ENCODE measurements around the gene GRM1.

The GRM1 gene

GRCh38 chr6:146429831-146430230 lies 401.0 kb downstream of the GRM1 start:
- Mint-ChIP-seq H3K4me3 (no peak overlapping the region), H3K9me3 (peaks cover 0 to 2% of the 10 kb centered on the region in 2 donors), H3K4me1 (ENCODE audit: low read depth in 2 of 2) (no peaks in the 10 kb centered on the region), H3K27ac (no peak overlapping the region), H3K27me3 (no peaks in the 10 kb centered on the region), H3K36me3 (ENCODE audit: insufficient read depth) (no peaks in the 10 kb centered on the region)
- DNase-seq (no peak), ATAC-seq (replicated peaks) (no peak)

- H3K4me1 Mint-ChIP-seq (ENCODE audit: low read depth in 2 of 2), result no peaks in the 10 kb centered on the region
- H3K36me3 Mint-ChIP-seq (ENCODE audit: insufficient read depth), result no peaks in the 10 kb centered on the region
- DNase-seq, result no peak
- H3K9me3 Mint-ChIP-seq, result no peaks in the 10 kb centered on the region
- no peaks in the 10 kb centered on the region for H3K27me3 Mint-ChIP-seq
- no peak overlapping the region for H3K27ac Mint-ChIP-seq
- H3K4me3 Mint-ChIP-seq, result no peak overlapping the region
- no peak for ATAC-seq (replicated peaks)
Measured at GRCh38 chr6:146433881-146434731, 405.2 kb downstream of the GRM1 start.

- Mint-ChIP-seq H3K36me3 (ENCODE audit: insufficient read depth) (no peaks in the 10 kb centered on the region), H3K27me3 (no peaks in the 10 kb centered on the region), H3K4me1 (ENCODE audit: low read depth in 2 of 2) (no peaks in the 10 kb centered on the region), H3K27ac (no peak overlapping the region), H3K9me3 (no peaks in the 10 kb centered on the region), H3K4me3 (no peak overlapping the region)
- ATAC-seq (replicated peaks) (no peak), DNase-seq (no peak)
Measured at GRCh38 chr6:146434732-146435390, 406.0 kb downstream of the GRM1 start.

GRCh38 chr6:146441907-146442306 lies 413.0 kb downstream of the GRM1 start:
- no peaks in the 10 kb centered on the region for H3K27me3 Mint-ChIP-seq
- no peak for DNase-seq
- no peak overlapping the region for H3K27ac Mint-ChIP-seq
- H3K4me3 Mint-ChIP-seq, result no peak overlapping the region
- peaks cover 0 to 4% of the 10 kb centered on the region in 2 donors for H3K9me3 Mint-ChIP-seq
- ATAC-seq (replicated peaks), result no peak
- H3K4me1 Mint-ChIP-seq (ENCODE audit: low read depth in 2 of 2), result no peaks in the 10 kb centered on the region
- H3K36me3 Mint-ChIP-seq (ENCODE audit: insufficient read depth), result no peaks in the 10 kb centered on the region

- Mint-ChIP-seq H3K4me3 (no peak overlapping the region), H3K4me1 (ENCODE audit: low read depth in 2 of 2) (no peaks in the 10 kb centered on the region), H3K36me3 (ENCODE audit: insufficient read depth) (no peaks in the 10 kb centered on the region), H3K27ac (no peak overlapping the region), H3K9me3 (peaks cover 6% of the 10 kb centered on the region in 2 donors), H3K27me3 (no peaks in the 10 kb centered on the region)
- no peak for DNase-seq
- ATAC-seq (replicated peaks), result no peak
Measured at GRCh38 chr6:146444189-146444588, 415.3 kb downstream of the GRM1 start.

GRCh38 chr6:146445233-146445632 lies 416.4 kb downstream of the GRM1 start:
- DNase-seq (no peak), ATAC-seq (replicated peaks) (no peak)
- Mint-ChIP-seq H3K9me3 (peaks cover 6 to 8% of the 10 kb centered on the region in 2 donors), H3K4me1 (ENCODE audit: low read depth in 2 of 2) (no peaks in the 10 kb centered on the region), H3K36me3 (ENCODE audit: insufficient read depth) (no peaks in the 10 kb centered on the region), H3K4me3 (no peak overlapping the region), H3K27ac (no peak overlapping the region), H3K27me3 (no peaks in the 10 kb centered on the region)

GRCh38 chr6:146456886-146457285 lies 428.0 kb downstream of the GRM1 start:
- H3K36me3 Mint-ChIP-seq (ENCODE audit: insufficient read depth), result no peaks in the 10 kb centered on the region
- no peak overlapping the region for H3K4me3 Mint-ChIP-seq
- no peak overlapping the region for H3K27ac Mint-ChIP-seq
- DNase-seq (no peak), ATAC-seq (replicated peaks) (no peak)
- H3K4me1 Mint-ChIP-seq (ENCODE audit: low read depth in 2 of 2), result no peaks in the 10 kb centered on the region
- H3K9me3 Mint-ChIP-seq, result peaks cover 13 to 27% of the 10 kb centered on the region in 2 donors
- no peaks in the 10 kb centered on the region for H3K27me3 Mint-ChIP-seq

- Mint-ChIP-seq H3K4me3 (no peak overlapping the region), H3K36me3 (ENCODE audit: insufficient read depth) (no peaks in the 10 kb centered on the region), H3K27ac (no peak overlapping the region), H3K27me3 (no peaks in the 10 kb centered on the region), H3K4me1 (ENCODE audit: low read depth in 2 of 2) (no peaks in the 10 kb centered on the region), H3K9me3 (peaks cover 8 to 13% of the 10 kb centered on the region in 2 donors)
- DNase-seq (no peak), ATAC-seq (replicated peaks) (no peak)
Measured at GRCh38 chr6:146460941-146461340, 432.1 kb downstream of the GRM1 start.

- Mint-ChIP-seq H3K27me3 (no peaks in the 10 kb centered on the region), H3K4me1 (ENCODE audit: low read depth in 2 of 2) (no peaks in the 10 kb centered on the region), H3K36me3 (ENCODE audit: insufficient read depth) (no peaks in the 10 kb centered on the region), H3K27ac (no peak overlapping the region), H3K4me3 (no peak overlapping the region), H3K9me3 (no peaks in the 10 kb centered on the region)
- no peak for ATAC-seq (replicated peaks)
- DNase-seq, result no peak
Measured at GRCh38 chr6:146470091-146470770, 441.4 kb downstream of the GRM1 start.

GRCh38 chr6:146472918-146473317 lies 444.1 kb downstream of the GRM1 start:
- Mint-ChIP-seq H3K27ac (no peak overlapping the region), H3K9me3 (peaks cover 0 to 2% of the 10 kb centered on the region in 2 donors), H3K4me1 (ENCODE audit: low read depth in 2 of 2) (no peaks in the 10 kb centered on the region), H3K36me3 (ENCODE audit: insufficient read depth) (peaks cover 3% of the 10 kb centered on the region), H3K27me3 (no peaks in the 10 kb centered on the region), H3K4me3 (no peak overlapping the region)
- no peak for ATAC-seq (replicated peaks)
- DNase-seq, result no peak

- DNase-seq, result no peak
- no peaks in the 10 kb centered on the region for H3K4me1 Mint-ChIP-seq (ENCODE audit: low read depth in 2 of 2)
- peaks cover 12 to 21% of the 10 kb centered on the region in 2 donors for H3K9me3 Mint-ChIP-seq
- H3K36me3 Mint-ChIP-seq (ENCODE audit: insufficient read depth), result no peaks in the 10 kb centered on the region
- no peak for ATAC-seq (replicated peaks)
- H3K4me3 Mint-ChIP-seq, result no peak overlapping the region
- no peak overlapping the region for H3K27ac Mint-ChIP-seq
- no peaks in the 10 kb centered on the region for H3K27me3 Mint-ChIP-seq
Measured at GRCh38 chr6:146481527-146481926, 452.7 kb downstream of the GRM1 start.

- H3K27ac Mint-ChIP-seq, result no peak overlapping the region
- ATAC-seq (replicated peaks), result no peak
- peaks cover 12 to 21% of the 10 kb centered on the region in 2 donors for H3K9me3 Mint-ChIP-seq
Measured at GRCh38 chr6:146484411-146484810, 455.5 kb downstream of the GRM1 start.

More at GRCh38 chr6:146484411-146484810, 455.5 kb downstream of the GRM1 start:
- H3K4me3 Mint-ChIP-seq, result no peak overlapping the region
- H3K36me3 Mint-ChIP-seq (ENCODE audit: insufficient read depth), result no peaks in the 10 kb centered on the region
- no peaks in the 10 kb centered on the region for H3K27me3 Mint-ChIP-seq
- H3K4me1 Mint-ChIP-seq (ENCODE audit: low read depth in 2 of 2), result no peaks in the 10 kb centered on the region
- no peak for DNase-seq
